ENCODE data around the gene C1orf50.

Gene C1orf50

GRCh38 chr1:42825036-42825851 lies 58.2 kb downstream of the C1orf50 start:
- Histone ChIP-seq H3K27me3 (ENCODE audit: low read depth, low read length) (no peaks in the 10 kb centered on the region), H3K9ac (ENCODE audit: low read length) (no peak overlapping the region), H3K4me2 (ENCODE audit: low read length) (no peak overlapping the region), H2AFZ (ENCODE audit: low read depth, low read length) (no peak overlapping the region), H3K4me1 (ENCODE audit: low read length) (no peaks in the 10 kb centered on the region), H4K20me1 (ENCODE audit: insufficient read depth, low read length) (no peaks in the 10 kb centered on the region), H3K27ac (ENCODE audit: low read length) (no peak overlapping the region), H3K79me2 (ENCODE audit: low read length) (no peaks in the 10 kb centered on the region), H3K4me3 (ENCODE audit: low read length) (no peak overlapping the region), H3K36me3 (replicated peaks; ENCODE audit: low read depth, low read length) (no peaks in the 10 kb centered on the region), H3K9me3 (ENCODE audit: insufficient read depth, low read length) (no peaks in the 10 kb centered on the region)
- no peak for TF ChIP-seq EZH2phosphoT487 (IDR thresholded peaks at IDR 0.05; ENCODE audit: low read depth)
- TF ChIP-seq CTCF (IDR thresholded peaks at IDR 0.05; ENCODE audit: low read depth, low read length) = no peak

Data from OCI-LY3 (cell line).